ENCODE results near the gene JMJD1C.

The JMJD1C gene

GRCh38 chr10:63197344-63198092 is 268.3 kb downstream of the JMJD1C start:
- peaks cover 22% of the 10 kb centered on the region for H3K4me1 ChIP-seq (ENCODE audit: control insufficient read depth, insufficient read depth, low read length)
- peaks cover 95% of the 10 kb centered on the region for H3K36me3 ChIP-seq (ENCODE audit: control insufficient read depth, insufficient read depth, low read length)
- no peaks in the 10 kb centered on the region for H3K27me3 ChIP-seq (ENCODE audit: control insufficient read depth, insufficient read depth, low read length)
- no peak overlapping the region for H3K27ac ChIP-seq (ENCODE audit: low read depth, low read length)
- no peak overlapping the region for H3K4me3 ChIP-seq (ENCODE audit: low read depth, low read length)
- H3K9me3 ChIP-seq (ENCODE audit: control insufficient read depth, insufficient read depth, low read depth, low read length), result no peaks in the 10 kb centered on the region
- H3K9ac ChIP-seq (ENCODE audit: low read length), result no peak overlapping the region

- Histone ChIP-seq H3K36me3 (ENCODE audit: control insufficient read depth, insufficient read depth, low read length) (peaks cover 96% of the 10 kb centered on the region), H3K9ac (ENCODE audit: low read length) (no peak overlapping the region), H3K4me1 (ENCODE audit: control insufficient read depth, insufficient read depth, low read length) (no peaks in the 10 kb centered on the region), H3K4me3 (ENCODE audit: low read depth, low read length) (no peak overlapping the region), H3K27ac (ENCODE audit: low read depth, low read length) (no peak overlapping the region), H3K9me3 (ENCODE audit: control insufficient read depth, insufficient read depth, low read depth, low read length) (no peaks in the 10 kb centered on the region), H3K27me3 (ENCODE audit: control insufficient read depth, insufficient read depth, low read length) (no peaks in the 10 kb centered on the region)
Observed at GRCh38 chr10:63192826-63193225, 273.0 kb downstream of the JMJD1C start.

GRCh38 chr10:63175534-63175933 is 290.2 kb downstream of the JMJD1C start:
- Histone ChIP-seq H3K4me3 (ENCODE audit: low read depth, low read length) (no peak overlapping the region), H3K27ac (ENCODE audit: low read depth, low read length) (no peak overlapping the region), H3K4me1 (ENCODE audit: control insufficient read depth, insufficient read depth, low read length) (no peaks in the 10 kb centered on the region), H3K9ac (ENCODE audit: low read length) (no peak overlapping the region), H3K36me3 (ENCODE audit: control insufficient read depth, insufficient read depth, low read length) (peaks cover 98% of the 10 kb centered on the region), H3K27me3 (ENCODE audit: control insufficient read depth, insufficient read depth, low read length) (no peaks in the 10 kb centered on the region), H3K9me3 (ENCODE audit: control insufficient read depth, insufficient read depth, low read depth, low read length) (no peaks in the 10 kb centered on the region)

DNA sequence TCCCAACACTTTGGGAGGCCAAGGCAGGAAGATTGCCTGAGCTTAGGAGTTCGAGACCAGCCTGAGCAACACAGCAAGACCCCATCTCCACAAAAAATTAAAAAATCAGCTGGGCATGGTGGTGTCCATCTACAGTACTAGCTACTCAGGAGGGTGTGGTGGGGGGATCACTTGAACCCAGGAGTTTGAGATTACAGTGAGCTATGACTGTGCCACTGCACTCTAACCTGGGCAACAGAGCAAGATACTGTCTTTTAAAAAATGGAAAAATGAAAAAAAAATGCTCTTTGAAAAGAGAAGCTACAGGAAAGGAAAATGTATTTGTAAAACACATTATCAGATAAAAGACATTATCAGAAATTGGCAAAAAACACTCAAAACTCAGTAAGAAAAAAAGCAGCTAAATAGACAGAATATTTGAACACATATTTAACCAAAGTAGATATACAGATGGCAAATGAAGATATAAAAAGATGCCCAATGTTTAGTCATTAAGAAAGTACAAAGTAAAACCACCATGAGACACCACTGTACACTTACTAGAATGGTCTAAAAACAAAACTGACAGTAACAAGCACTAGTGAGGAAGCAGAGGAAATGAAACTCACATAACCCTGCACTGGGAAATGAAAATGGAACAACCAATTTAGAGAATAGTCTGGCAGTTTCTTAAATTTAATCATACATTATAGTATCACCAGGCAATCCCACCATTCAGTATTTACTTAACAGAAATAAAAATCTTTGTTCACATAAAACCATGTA is 292.1 kb downstream of the JMJD1C start:
- Histone ChIP-seq H3K4me3 (ENCODE audit: low read depth, low read length) (no peak overlapping the region), H3K9me3 (ENCODE audit: control insufficient read depth, insufficient read depth, low read depth, low read length) (no peaks in the 10 kb centered on the region), H3K27me3 (ENCODE audit: control insufficient read depth, insufficient read depth, low read length) (no peaks in the 10 kb centered on the region), H3K27ac (ENCODE audit: low read depth, low read length) (no peak overlapping the region), H3K4me1 (ENCODE audit: control insufficient read depth, insufficient read depth, low read length) (no peaks in the 10 kb centered on the region), H3K9ac (ENCODE audit: low read length) (no peak overlapping the region), H3K36me3 (ENCODE audit: control insufficient read depth, insufficient read depth, low read length) (peaks cover 100% of the 10 kb centered on the region)

DNA sequence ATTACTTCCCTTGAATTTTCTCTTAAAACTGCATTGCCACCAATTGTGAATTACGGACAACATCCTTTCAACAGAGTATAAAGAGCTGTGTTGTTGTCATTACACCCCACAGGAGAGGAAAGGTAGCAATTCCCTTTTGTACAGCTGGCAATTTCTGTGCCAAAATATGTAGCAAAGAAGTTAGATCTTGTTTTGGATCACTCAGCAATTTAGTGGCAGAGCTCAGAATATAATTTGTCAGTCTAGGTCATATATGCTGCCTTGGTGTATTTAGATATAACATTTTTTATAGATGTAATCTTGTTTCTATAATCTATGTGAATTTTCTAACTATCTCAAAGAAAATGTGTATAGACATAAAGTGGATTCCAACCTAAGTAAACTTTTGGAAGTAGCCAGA is 293.9 kb downstream of the JMJD1C start:
- Histone ChIP-seq H3K27ac (ENCODE audit: low read depth, low read length) (no peak overlapping the region), H3K4me3 (ENCODE audit: low read depth, low read length) (no peak overlapping the region), H3K36me3 (ENCODE audit: control insufficient read depth, insufficient read depth, low read length) (peaks cover 98% of the 10 kb centered on the region), H3K27me3 (ENCODE audit: control insufficient read depth, insufficient read depth, low read length) (no peaks in the 10 kb centered on the region), H3K4me1 (ENCODE audit: control insufficient read depth, insufficient read depth, low read length) (no peaks in the 10 kb centered on the region), H3K9ac (ENCODE audit: low read length) (no peak overlapping the region), H3K9me3 (ENCODE audit: control insufficient read depth, insufficient read depth, low read depth, low read length) (no peaks in the 10 kb centered on the region)

DNA sequence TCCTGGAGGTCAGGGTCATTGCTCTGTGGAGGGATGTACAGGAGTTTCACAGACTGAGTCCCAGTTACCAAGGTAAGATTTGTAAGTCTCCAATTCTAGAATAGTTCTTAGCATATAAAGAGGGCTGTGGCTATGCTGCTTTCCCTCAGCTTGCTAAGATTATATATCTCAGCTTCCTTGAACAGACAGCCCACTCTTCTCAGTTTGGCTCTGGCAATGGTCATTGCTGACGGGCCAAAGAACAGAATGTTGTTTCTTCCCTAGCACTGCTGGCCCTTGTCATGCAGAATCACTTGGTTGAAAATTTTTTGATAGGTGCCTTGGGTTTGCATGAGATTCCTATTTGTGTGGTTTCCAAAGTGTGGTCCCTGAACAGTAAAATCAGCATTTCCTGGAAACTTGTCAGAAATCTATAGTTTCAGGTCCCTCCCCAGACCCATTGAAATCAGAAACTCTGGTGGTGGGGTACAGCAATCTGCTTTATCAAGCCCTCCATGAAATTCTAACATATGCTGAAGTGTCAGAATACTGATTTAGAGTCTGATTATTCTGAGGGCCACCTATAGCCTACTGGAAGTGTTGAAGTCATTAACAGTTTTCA is 294.4 kb downstream of the JMJD1C start:
- H3K9ac ChIP-seq (ENCODE audit: low read length), result no peak overlapping the region
- H3K4me1 ChIP-seq (ENCODE audit: control insufficient read depth, insufficient read depth, low read length), result no peaks in the 10 kb centered on the region
- no peaks in the 10 kb centered on the region for H3K9me3 ChIP-seq (ENCODE audit: control insufficient read depth, insufficient read depth, low read depth, low read length)
- H3K4me3 ChIP-seq (ENCODE audit: low read depth, low read length), result no peak overlapping the region
- no peak overlapping the region for H3K27ac ChIP-seq (ENCODE audit: low read depth, low read length)
- no peaks in the 10 kb centered on the region for H3K27me3 ChIP-seq (ENCODE audit: control insufficient read depth, insufficient read depth, low read length)
- H3K36me3 ChIP-seq (ENCODE audit: control insufficient read depth, insufficient read depth, low read length), result peaks cover 97% of the 10 kb centered on the region

- H3K36me3 ChIP-seq (ENCODE audit: control insufficient read depth, insufficient read depth, low read length), result peaks cover 94% of the 10 kb centered on the region
- no peak overlapping the region for H3K27ac ChIP-seq (ENCODE audit: low read depth, low read length)
Observed at GRCh38 chr10:63169624-63170023, 296.2 kb downstream of the JMJD1C start.

GRCh38 chr10:63168821-63169462 is 296.8 kb downstream of the JMJD1C start:
- H3K4me3 ChIP-seq (ENCODE audit: low read depth, low read length), result no peak overlapping the region
- no peaks in the 10 kb centered on the region for H3K9me3 ChIP-seq (ENCODE audit: control insufficient read depth, insufficient read depth, low read depth, low read length)
- H3K27me3 ChIP-seq (ENCODE audit: control insufficient read depth, insufficient read depth, low read length), result no peaks in the 10 kb centered on the region
- peaks cover 94% of the 10 kb centered on the region for H3K36me3 ChIP-seq (ENCODE audit: control insufficient read depth, insufficient read depth, low read length)
- no peak overlapping the region for H3K27ac ChIP-seq (ENCODE audit: low read depth, low read length)
- H3K4me1 ChIP-seq (ENCODE audit: control insufficient read depth, insufficient read depth, low read length), result no peaks in the 10 kb centered on the region
- H3K9ac ChIP-seq (ENCODE audit: low read length), result no peak overlapping the region

More at GRCh38 chr10:63169624-63170023, 296.2 kb downstream of the JMJD1C start:
- no peak overlapping the region for H3K9ac ChIP-seq (ENCODE audit: low read length)
- no peaks in the 10 kb centered on the region for H3K27me3 ChIP-seq (ENCODE audit: control insufficient read depth, insufficient read depth, low read length)
- H3K4me3 ChIP-seq (ENCODE audit: low read depth, low read length), result no peak overlapping the region
- no peaks in the 10 kb centered on the region for H3K9me3 ChIP-seq (ENCODE audit: control insufficient read depth, insufficient read depth, low read depth, low read length)
- no peaks in the 10 kb centered on the region for H3K4me1 ChIP-seq (ENCODE audit: control insufficient read depth, insufficient read depth, low read length)

DNA sequence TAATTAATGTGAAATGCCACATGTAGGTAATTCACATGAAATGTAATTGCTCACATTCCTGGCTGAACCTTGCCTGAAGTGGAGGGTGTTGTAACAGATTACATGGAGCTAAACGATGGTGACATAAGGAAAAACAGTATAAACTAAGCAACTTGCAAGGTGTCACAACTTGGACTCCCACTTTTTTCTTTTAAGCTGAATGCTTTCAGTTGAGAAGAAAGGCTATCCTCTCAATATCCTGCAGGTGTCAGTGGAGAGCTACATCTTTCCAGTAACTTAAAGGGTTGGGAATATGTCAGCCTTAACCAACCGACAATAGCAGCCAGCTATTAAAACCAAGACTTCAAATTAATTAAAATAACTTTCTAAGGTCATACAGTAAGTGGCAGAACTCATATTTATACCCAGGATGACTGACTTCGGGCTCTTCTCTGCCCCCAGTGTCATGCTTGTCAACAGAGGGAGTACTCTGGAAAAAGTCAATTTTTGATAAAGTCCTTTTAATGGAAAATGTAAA is 299.0 kb downstream of the JMJD1C start:
- no peak overlapping the region for H3K27ac ChIP-seq (ENCODE audit: low read depth, low read length)
- H3K27me3 ChIP-seq (ENCODE audit: control insufficient read depth, insufficient read depth, low read length), result no peaks in the 10 kb centered on the region
- peaks cover 73% of the 10 kb centered on the region for H3K36me3 ChIP-seq (ENCODE audit: control insufficient read depth, insufficient read depth, low read length)
- no peak overlapping the region for H3K4me3 ChIP-seq (ENCODE audit: low read depth, low read length)
- H3K9me3 ChIP-seq (ENCODE audit: control insufficient read depth, insufficient read depth, low read depth, low read length), result no peaks in the 10 kb centered on the region
- H3K4me1 ChIP-seq (ENCODE audit: control insufficient read depth, insufficient read depth, low read length), result no peaks in the 10 kb centered on the region
- H3K9ac ChIP-seq (ENCODE audit: low read length), result no peak overlapping the region

- Histone ChIP-seq H3K9ac (ENCODE audit: low read length) (no peak overlapping the region), H3K27ac (ENCODE audit: low read depth, low read length) (no peak overlapping the region), H3K4me3 (ENCODE audit: low read depth, low read length) (no peak overlapping the region), H3K36me3 (ENCODE audit: control insufficient read depth, insufficient read depth, low read length) (peaks cover 58% of the 10 kb centered on the region), H3K9me3 (ENCODE audit: control insufficient read depth, insufficient read depth, low read depth, low read length) (no peaks in the 10 kb centered on the region), H3K4me1 (ENCODE audit: control insufficient read depth, insufficient read depth, low read length) (no peaks in the 10 kb centered on the region), H3K27me3 (ENCODE audit: control insufficient read depth, insufficient read depth, low read length) (no peaks in the 10 kb centered on the region)
Observed at GRCh38 chr10:63165249-63165648, 300.5 kb downstream of the JMJD1C start.
